Smooth muscle cell (in vitro differentiated cells): Measurements from ENCODE around the gene MATN4. TPM values are rescaled to one million over a fixed set of nuclear protein-coding genes. Genes with fewer than 3 reads are reported as not detected.

ENCODE experiments used
- DNase-seq: peaks from one replicate; lab custom pipeline; 2025; ENCODE audit not compliant: unreplicated experiment; lab: John Stamatoyannopoulos, UW
- H2AFZ ChIP-seq: fragments of 200-600 bp; sonication (generic); 2 replicates; pipeline ENCODE4 v1.6.0; 2016; ENCODE audit warnings: antibody characterized with exemption, low read depth, mild to moderate bottlenecking
- H3F3A ChIP-seq: fragments of 200-600 bp; sonication (generic); 2 replicates; pipeline ENCODE4 v1.6.0; 2017; ENCODE audit warnings: antibody characterized with exemption, low read depth
- H3K27ac ChIP-seq: fragments of 200-600 bp; sonication (generic); 2 replicates; pipeline ENCODE4 v1.5.1; 2016; ENCODE audit warnings: low read depth, mild to moderate bottlenecking
- H3K27me3 ChIP-seq: fragments of 200-600 bp; sonication (generic); 2 replicates; pipeline ENCODE4 v1.6.1; 2016; ENCODE audit warnings: low read depth, mild to moderate bottlenecking
- H3K36me3 ChIP-seq: fragments of 200-600 bp; sonication (generic); 2 replicates; pipeline ENCODE4 v1.5.1; 2016; ENCODE audit warnings: low read depth
- H3K4me1 ChIP-seq: fragments of 200-600 bp; sonication (generic); 2 replicates; pipeline ENCODE4 v1.5.1; 2016; ENCODE audit warnings: low read depth
- H3K4me2 ChIP-seq: fragments of 200-600 bp; sonication (generic); 2 replicates; pipeline ENCODE4 v1.6.0; 2016; ENCODE audit warnings: mild to moderate bottlenecking
- H3K4me3 ChIP-seq: fragments of 200-600 bp; sonication (generic); 2 replicates; pipeline ENCODE4 v1.5.1; 2016; ENCODE audit warnings: mild to moderate bottlenecking
- H3K79me2 ChIP-seq: fragments of 200-600 bp; sonication (generic); 2 replicates; pipeline ENCODE4 v1.6.0; 2016; ENCODE audit warnings: low read depth, mild to moderate bottlenecking
- H3K9ac ChIP-seq: fragments of 200-600 bp; sonication (generic); 2 replicates; pipeline ENCODE4 v1.6.0; 2016; ENCODE audit warnings: low read depth
- H3K9me3 ChIP-seq: fragments of 200-600 bp; sonication (generic); replicated peaks from 2 replicates; pipeline ENCODE4 v1.5.1; 2016; ENCODE audit warnings: low read depth
- H4K20me1 ChIP-seq: fragments of 200-600 bp; sonication (generic); 2 replicates; pipeline ENCODE4 v1.6.0; 2016; ENCODE audit warnings: low read depth
- CTCF ChIP-seq: fragments of 200-600 bp; sonication (generic); IDR thresholded peaks from 2 replicates; pipeline ENCODE4 v1.5.1; 2017; ENCODE audit warnings: borderline replicate concordance, mild to moderate bottlenecking, antibody characterized with exemption; ENCODE audit not compliant: insufficient read depth, poor library complexity, severe bottlenecking
- WGBS: methylation state at CpG from one replicate; pipeline ENCODE4 v1.1.7; 2016; ENCODE audit warnings: low lambda C conversion rate; 5-methylcytosine and 5-hydroxymethylcytosine counted together
- polyA plus RNA-seq: library from polyadenylated mRNA; unstranded; fragments of >200 nt; fragmentation: Nextera tagmentation; extraction: Ambion mirVana; gene quantifications from 2 replicates; pipeline ENCODE4 v1.2.1, GENCODE V29; 2016
- total RNA-seq: library from RNA; depleted of rRNA; stranded (reverse); fragments of >200 nt; gene quantifications from 2 replicates; pipeline ENCODE4 v1.2.3, GENCODE V29; 2014

MATN4 gene
- total and polyA plus RNA-seq, 2 experiments from 2014 or later: not detected

DNA sequence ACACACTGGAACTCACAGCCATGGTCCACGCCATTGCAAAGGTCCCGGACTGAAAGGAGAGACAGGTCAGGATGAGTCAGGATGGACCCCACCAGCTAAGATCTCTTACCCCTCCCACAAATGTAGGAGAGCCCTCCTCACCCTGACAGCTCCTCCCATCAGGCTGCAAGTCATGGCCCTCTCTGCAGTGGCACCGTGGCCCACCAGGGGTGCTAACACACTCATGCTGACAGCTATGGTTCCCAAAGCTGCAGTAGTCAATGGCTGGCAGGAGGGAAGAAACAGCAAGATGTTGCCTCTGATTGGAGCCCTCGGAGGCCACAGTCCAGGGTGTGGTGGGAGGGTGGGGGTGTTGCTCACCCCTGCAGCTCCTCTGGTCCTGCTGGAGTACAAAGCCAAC lies 7.1 kb downstream of the MATN4 start:
- Histone ChIP-seq H3K27me3 (no peaks in the 10 kb centered on the region), H3K9me3 (no peaks in the 10 kb centered on the region), H3K9ac (no peak overlapping the region), H3K27ac (no peak overlapping the region), H2AFZ (no peak overlapping the region), H3K4me2 (no peak overlapping the region), H3K4me3 (no peak overlapping the region), H3K36me3 (no peaks in the 10 kb centered on the region), H4K20me1 (no peaks in the 10 kb centered on the region), H3F3A (no peaks in the 10 kb centered on the region), H3K4me1 (no peaks in the 10 kb centered on the region), H3K79me2 (no peaks in the 10 kb centered on the region)
- peak; percentile 24 for TF ChIP-seq CTCF
- no peak for DNase-seq
- WGBS: 43% methylated on average over 4 of the region's 4 CpGs

DNA sequence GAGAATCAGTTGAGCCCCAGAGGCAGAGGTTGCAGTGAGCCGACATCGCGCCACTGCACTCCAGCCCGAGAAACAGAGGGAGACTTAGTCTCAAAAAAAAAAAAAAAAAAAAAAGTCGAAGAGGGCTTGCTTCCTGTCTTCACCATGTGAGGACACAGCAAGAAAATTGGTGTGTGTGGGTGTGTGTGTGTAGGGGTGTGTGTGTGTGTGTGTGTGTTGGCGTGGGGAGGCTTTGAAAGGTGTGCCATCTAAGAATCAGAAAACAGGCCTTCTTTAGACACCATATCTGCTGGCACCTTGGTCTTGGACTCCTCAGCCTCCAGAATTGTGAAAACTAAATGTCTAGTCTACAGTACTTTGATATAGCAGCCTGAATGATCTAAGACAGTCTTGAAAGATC lies 8.3 kb downstream of the MATN4 start:
- Histone ChIP-seq H3K9me3 (no peaks in the 10 kb centered on the region), H3K36me3 (no peaks in the 10 kb centered on the region), H3K4me1 (no peaks in the 10 kb centered on the region), H2AFZ (no peak overlapping the region), H3K4me3 (no peak overlapping the region), H3K9ac (no peak overlapping the region), H3K4me2 (no peak overlapping the region), H3F3A (no peaks in the 10 kb centered on the region), H4K20me1 (no peaks in the 10 kb centered on the region), H3K79me2 (no peaks in the 10 kb centered on the region), H3K27ac (no peak overlapping the region), H3K27me3 (no peaks in the 10 kb centered on the region)
- WGBS: 93% methylated on average over 6 of the region's 6 CpGs
- no peak for TF ChIP-seq CTCF
- DNase-seq: no peak

DNA sequence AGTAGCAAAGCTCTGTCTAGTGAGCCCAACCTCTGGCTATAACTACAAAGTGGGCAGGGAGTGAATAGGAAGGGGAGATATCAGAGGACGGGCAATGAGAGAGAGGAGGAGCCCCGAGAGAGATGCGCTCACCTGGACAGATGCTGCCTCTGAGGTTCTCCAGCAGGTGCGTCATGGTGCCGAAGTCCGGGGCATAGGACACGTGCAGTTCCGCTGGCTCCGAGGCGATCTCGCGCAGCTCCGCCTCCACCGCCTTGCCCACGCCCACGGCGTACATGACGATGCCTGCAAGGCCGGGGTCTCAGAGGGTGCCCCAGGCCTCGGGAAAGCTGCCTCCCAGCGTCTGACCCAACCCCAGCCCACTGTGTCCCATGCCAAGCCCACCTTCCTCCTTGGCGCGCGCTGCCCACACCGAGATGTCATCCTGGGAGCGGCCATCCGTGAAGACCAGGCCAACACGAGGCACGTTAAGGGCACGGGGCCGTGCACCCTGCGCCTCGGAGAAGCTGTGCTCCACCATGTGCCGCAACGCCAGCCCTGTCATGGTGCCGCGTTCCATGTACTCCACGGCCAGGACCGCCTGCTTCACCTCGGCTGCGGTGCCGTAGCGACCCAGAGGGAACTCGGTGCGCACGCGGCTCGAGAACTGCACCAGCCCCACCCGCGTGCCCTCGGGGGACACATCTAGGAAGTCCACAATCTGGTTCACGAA lies 10.2 kb downstream of the MATN4 start:
- Histone ChIP-seq H3K9me3 (no peaks in the 10 kb centered on the region), H3F3A (no peaks in the 10 kb centered on the region), H4K20me1 (no peaks in the 10 kb centered on the region), H2AFZ (no peak overlapping the region), H3K36me3 (no peaks in the 10 kb centered on the region), H3K4me2 (no peak overlapping the region), H3K9ac (no peak overlapping the region), H3K27me3 (no peaks in the 10 kb centered on the region), H3K27ac (no peak overlapping the region), H3K4me3 (no peak overlapping the region), H3K4me1 (no peaks in the 10 kb centered on the region), H3K79me2 (no peaks in the 10 kb centered on the region)
- TF ChIP-seq CTCF: no peak
- no peak for DNase-seq
- 97% methylated on average over 52 of the region's 52 CpGs for WGBS

- TF ChIP-seq CTCF: no peak
- no peaks in the 10 kb centered on the region for H3K79me2 ChIP-seq
- H3F3A ChIP-seq: peaks cover 3% of the 10 kb centered on the region
These were observed 13.4 kb downstream of the MATN4 start for GRCh38 chr20:45294659-45295058.

More at GRCh38 chr20:45294659-45295058, 13.4 kb downstream of the MATN4 start:
- H3K36me3 ChIP-seq: no peaks in the 10 kb centered on the region
- 100% methylated on average over 1 of the region's 1 CpG for WGBS
- H3K4me3 ChIP-seq: no peak overlapping the region
- H3K9me3 ChIP-seq: no peaks in the 10 kb centered on the region
- no peak overlapping the region for H2AFZ ChIP-seq
- no peak overlapping the region for H3K9ac ChIP-seq
- H3K27ac ChIP-seq: no peak overlapping the region
- no peaks in the 10 kb centered on the region for H3K4me1 ChIP-seq
- no peaks in the 10 kb centered on the region for H3K27me3 ChIP-seq
- no peaks in the 10 kb centered on the region for H4K20me1 ChIP-seq
- H3K4me2 ChIP-seq: no peak overlapping the region
- DNase-seq: no peak
